HG03280 (cell line): ENCODE results near the gene SRPX2.

Source experiments
- ATAC-seq: cut with Tn5 transposase; IDR thresholded peaks from one replicate; pipeline ENCODE4 v1.9.1; 2021; ENCODE audit warnings: mild to moderate bottlenecking, moderate library complexity; ENCODE audit not compliant: unreplicated experiment

SRPX2 gene

GRCh38 chrX:100649550-100650356 is 5.8 kb downstream of the SRPX2 start:
- no peak for ATAC-seq

DNA sequence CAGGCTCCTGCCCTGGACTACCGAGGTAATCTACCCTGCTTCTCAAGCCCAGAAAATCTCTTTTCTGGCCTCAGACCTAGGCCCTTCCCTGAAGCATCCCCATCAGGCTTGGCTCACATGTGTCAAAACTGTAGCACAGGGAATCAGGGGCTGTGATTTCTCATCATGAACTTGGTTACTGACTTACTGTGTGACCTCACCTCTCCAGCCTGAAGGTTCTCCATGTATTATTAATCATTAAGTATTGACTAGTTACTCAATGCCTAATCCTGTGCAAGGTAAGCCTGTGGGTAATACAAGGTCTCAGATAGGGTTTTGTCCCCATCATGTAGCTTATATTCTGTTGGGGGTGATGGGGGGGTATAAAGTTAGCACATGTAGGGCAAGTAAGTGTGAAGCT is 6.8 kb downstream of the SRPX2 start:
- ATAC-seq = no peak

DNA sequence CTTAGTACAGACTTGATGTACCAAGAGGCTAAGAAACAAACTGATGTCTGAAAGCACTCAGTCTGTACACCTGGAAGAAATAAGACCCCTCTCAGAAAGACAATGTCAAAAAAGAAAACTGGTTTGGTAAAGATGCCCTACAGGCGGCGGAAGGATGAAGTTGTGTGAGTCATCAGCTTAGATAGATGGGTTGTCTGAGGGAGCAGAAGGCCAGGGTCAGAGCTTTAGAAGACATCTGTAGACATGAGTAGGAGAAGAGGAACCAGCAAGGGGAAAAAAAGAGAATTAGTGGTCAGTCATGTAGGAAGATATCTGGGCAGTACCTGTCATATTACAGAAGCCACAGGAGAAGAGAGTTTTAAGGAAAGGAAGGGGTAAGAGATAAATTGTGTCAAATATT is 8.3 kb downstream of the SRPX2 start:
- ATAC-seq = no peak

GRCh38 chrX:100654261-100654660 is 10.3 kb downstream of the SRPX2 start:
- no peak for ATAC-seq

- no peak for ATAC-seq
Observed at GRCh38 chrX:100658941-100659381, 15.0 kb downstream of the SRPX2 start.

- no peak for ATAC-seq
Observed at GRCh38 chrX:100659431-100660137, 15.6 kb downstream of the SRPX2 start.

- ATAC-seq = no peak
Observed at GRCh38 chrX:100662170-100662569, 18.2 kb downstream of the SRPX2 start.

GRCh38 chrX:100662796-100663195 is 18.8 kb downstream of the SRPX2 start:
- no peak for ATAC-seq

GRCh38 chrX:100663642-100664041 is 19.6 kb downstream of the SRPX2 start:
- no peak for ATAC-seq

DNA sequence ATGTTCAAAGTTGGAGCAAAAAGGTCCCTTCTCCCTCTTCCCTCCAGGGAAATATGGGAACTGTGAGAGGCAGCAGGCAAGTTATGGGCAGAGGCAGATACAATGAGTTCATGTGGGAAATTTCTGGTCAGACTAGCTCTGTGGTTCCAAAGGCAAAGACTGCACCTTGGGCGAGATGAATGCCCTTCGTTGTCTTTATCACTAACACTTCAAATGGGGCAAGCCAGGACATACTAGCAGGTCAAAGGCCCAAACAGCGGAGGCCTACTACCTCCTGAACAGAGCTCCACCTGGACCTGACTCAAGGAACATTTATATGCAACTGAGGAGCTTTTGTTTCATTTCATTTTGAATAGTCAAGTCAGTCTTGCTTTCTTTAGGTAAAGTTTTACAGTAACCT is 29.0 kb downstream of the SRPX2 start:
- ATAC-seq = no peak

GRCh38 chrX:100673397-100673953 is 29.5 kb downstream of the SRPX2 start:
- ATAC-seq = no peak

DNA sequence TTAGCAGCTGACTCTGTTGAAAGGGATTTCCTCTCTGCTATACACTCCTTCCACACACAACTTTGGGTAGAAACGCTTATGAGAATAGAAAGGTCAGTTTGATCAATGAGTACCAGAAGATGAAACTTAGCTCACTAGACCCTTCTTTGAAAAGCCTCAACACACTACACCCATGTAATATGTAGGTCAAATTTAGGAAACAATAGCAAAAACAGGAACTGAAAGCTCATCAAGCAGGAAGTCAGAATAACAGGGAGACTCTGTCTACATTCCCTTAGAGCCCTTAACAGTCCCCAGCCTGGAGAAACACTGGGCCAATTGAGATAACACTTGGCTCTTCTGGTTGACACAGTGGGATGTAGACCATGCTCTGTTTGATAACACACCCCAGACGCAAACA is 30.7 kb downstream of the SRPX2 start:
- no peak for ATAC-seq

- no peak for ATAC-seq
Observed at GRCh38 chrX:100677611-100678181, 33.7 kb downstream of the SRPX2 start.

DNA sequence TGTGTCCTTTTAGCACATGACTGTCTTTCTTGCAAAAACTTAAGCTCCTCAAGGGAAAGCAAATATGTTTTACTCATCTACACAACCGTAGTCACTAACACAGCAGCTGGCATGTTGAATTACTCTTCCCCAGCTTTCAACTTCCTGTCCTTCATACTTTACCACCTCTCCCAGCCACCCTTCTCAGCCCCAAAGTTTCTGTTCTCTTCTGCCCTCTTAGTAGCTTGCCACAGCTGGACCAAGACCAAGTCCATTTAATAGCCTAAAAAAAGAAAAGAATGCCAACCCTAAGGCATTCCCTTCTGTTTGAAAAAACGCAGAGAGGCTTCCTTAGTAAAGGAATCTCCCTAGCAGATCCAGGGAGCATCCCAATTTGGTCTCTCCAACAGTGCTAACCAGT is 36.8 kb downstream of the SRPX2 start:
- no peak for ATAC-seq

DNA sequence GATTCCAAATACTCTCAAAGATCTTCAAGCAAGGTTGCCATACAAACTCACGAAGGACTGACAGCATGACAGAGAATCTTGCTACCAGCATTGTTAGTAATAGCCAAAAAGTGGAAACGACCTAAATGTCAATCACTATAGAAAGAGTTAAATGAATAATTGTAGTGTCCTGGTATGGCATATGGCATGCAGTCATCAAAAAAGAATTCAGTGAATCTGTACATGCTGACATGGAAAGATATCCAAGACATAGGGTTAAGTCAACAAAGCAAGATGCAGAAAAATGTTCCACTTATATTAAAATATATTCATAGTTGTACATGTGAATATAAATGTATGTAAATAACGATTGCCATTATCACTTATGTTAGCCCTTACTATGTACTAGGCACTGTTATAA is 37.6 kb downstream of the SRPX2 start:
- ATAC-seq = no peak

- ATAC-seq = no peak
Observed at GRCh38 chrX:100682939-100683338, 38.9 kb downstream of the SRPX2 start.

GRCh38 chrX:100685284-100685996 is 41.4 kb downstream of the SRPX2 start:
- ATAC-seq = peak; percentile 90

DNA sequence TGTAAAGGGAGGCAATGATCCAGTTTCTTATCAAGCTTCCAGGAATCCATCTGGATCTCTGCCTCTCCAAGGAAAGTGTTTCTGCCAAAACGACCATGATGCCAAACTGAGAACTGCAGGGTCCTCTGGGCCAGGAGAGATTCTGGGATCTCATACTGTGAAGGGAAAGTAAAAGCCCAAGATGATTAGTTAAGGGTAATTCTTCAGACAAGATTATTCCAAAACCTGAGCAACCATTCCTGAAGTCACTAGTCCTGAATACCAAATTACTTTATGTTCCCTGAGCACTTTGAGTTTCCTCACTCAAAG is 42.0 kb downstream of the SRPX2 start:
- no peak for ATAC-seq

- no peak for ATAC-seq
Observed at GRCh38 chrX:100687128-100687527, 43.1 kb downstream of the SRPX2 start.

GRCh38 chrX:100687546-100687945 is 43.5 kb downstream of the SRPX2 start:
- ATAC-seq = peak; percentile 57

- ATAC-seq = no peak
Observed at GRCh38 chrX:100695302-100695701, 51.3 kb downstream of the SRPX2 start.
